ENCODE data around the gene FRAS1. TPM values are rescaled to one million over a fixed set of nuclear protein-coding genes. Genes with fewer than 3 reads are reported as not detected.
"Not testable (repeated sequence)": the region's sequence is repeated elsewhere in the genome, so short reads cannot be mapped to it uniquely, and the experiment has no call there.

Gene FRAS1
- total and polyA plus RNA-seq, 4 experiments from 2014 or later: not detected

DNA sequence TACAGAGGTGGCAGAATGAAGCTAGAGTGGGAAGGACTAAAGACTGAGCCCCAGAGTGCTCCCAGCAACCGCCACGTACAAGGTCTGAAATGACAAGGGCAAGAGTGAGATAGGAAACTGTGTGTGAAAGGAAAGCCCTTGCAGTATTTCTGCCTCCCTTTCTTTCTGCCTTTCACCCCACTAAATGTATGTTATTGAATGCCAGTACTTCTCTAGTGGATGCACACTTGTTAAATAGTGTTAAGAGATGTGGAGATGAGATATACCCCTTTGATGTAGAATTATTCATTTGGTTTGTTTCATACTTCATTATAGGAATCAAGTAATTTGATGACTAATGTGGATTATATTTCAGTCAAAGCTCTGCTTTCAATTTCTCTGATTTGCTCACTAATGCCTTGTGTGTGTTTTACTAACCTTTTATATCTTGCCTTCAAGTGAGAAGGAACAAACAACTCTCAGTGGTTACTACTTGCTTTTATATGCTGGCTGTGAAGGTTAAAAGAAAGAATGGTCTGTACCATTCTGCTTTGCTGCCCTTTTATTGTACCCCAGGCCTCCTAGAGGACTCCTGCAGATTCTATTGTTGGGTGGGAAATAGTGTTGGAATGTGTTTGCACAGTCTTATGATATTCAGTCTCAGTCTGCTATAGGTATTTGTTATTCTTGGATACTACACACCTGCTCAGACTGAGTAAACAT lies 486.5 kb downstream of the FRAS1 start:
- no peak overlapping the region for H3K4me3 Mint-ChIP-seq
- Histone ChIP-seq H3K9me3 (ENCODE audit: control insufficient read depth in 1 of 2, low read length in 2 of 2) (no peaks in the 10 kb centered on the region), H3K4me3 (ENCODE audit: low read length in 2 of 2) (no peak overlapping the region), H3K36me3 (ENCODE audit: insufficient read depth, low read length) (no peaks in the 10 kb centered on the region), H3K27me3 (ENCODE audit: insufficient read depth, low read length) (no peaks in the 10 kb centered on the region), H3K4me1 (ENCODE audit: insufficient read depth, low read length) (no peaks in the 10 kb centered on the region), H3K27ac (ENCODE audit: low read depth, low read length) (no peak overlapping the region)
- no peaks in the 10 kb centered on the region for H3K4me1 Mint-ChIP-seq
- peaks cover 0 to 2% (median 0%) of the 10 kb centered on the region in 8 donors for H3K9me3 Mint-ChIP-seq
- intact Hi-C loops (cut with micrococcal nuclease): no loop called here
- DNase-seq: no peak
- H3K36me3 Mint-ChIP-seq: no peaks in the 10 kb centered on the region
- POLR2A ChIA-PET (ENCODE audit: partially characterized antibody): no interaction called here
- CTCF ChIA-PET (ENCODE audit: partially characterized antibody): no interaction called here
- no peak overlapping the region for H3K27ac Mint-ChIP-seq
- H3K27me3 Mint-ChIP-seq: peaks cover 1 to 12% of the 10 kb centered on the region in 2 donors

DNA sequence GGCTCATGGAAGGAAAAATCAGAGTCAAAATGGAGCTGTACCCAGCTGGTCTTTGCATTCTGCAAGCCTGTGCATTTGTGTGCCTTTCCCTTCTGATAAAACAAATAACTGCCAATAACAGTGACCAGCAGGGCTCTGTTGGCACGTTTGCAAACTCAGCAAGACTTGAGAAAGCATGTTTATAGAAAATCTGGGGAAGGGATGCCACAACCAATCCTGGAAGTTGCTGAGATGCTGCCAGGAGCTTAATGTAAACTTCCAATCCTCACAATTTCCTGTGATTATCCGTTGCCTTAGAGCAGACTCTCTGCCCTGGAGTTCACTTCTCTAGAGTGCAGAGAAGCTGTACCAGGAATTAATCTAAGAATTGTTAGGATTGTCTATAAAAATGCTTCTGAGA lies 487.6 kb downstream of the FRAS1 start:
- peaks cover under 1% of the 10 kb centered on the region for H3K27me3 ChIP-seq (ENCODE audit: insufficient read depth, low read length)
- Mint-ChIP-seq H3K36me3 (no peaks in the 10 kb centered on the region), H3K27me3 (peaks cover 3 to 12% of the 10 kb centered on the region in 2 donors), H3K27ac (no peak overlapping the region), H3K4me1 (no peaks in the 10 kb centered on the region), H3K4me3 (no peak overlapping the region), H3K9me3 (peaks cover 0 to 2% (median 0%) of the 10 kb centered on the region in 8 donors)
- no peaks in the 10 kb centered on the region for H3K4me1 ChIP-seq (ENCODE audit: insufficient read depth, low read length)
- DNase-seq: no peak
- ChIA-PET CTCF (ENCODE audit: partially characterized antibody) (no interaction called here), POLR2A (ENCODE audit: partially characterized antibody) (no interaction called here)
- H3K27ac ChIP-seq (ENCODE audit: low read depth, low read length): no peak overlapping the region
- no peak overlapping the region for H3K4me3 ChIP-seq (ENCODE audit: low read length in 2 of 2)
- intact Hi-C loops (cut with micrococcal nuclease): no loop called here
- H3K9me3 ChIP-seq (ENCODE audit: control insufficient read depth in 1 of 2, low read length in 2 of 2): no peaks in the 10 kb centered on the region
- no peaks in the 10 kb centered on the region for H3K36me3 ChIP-seq (ENCODE audit: insufficient read depth, low read length)

DNA sequence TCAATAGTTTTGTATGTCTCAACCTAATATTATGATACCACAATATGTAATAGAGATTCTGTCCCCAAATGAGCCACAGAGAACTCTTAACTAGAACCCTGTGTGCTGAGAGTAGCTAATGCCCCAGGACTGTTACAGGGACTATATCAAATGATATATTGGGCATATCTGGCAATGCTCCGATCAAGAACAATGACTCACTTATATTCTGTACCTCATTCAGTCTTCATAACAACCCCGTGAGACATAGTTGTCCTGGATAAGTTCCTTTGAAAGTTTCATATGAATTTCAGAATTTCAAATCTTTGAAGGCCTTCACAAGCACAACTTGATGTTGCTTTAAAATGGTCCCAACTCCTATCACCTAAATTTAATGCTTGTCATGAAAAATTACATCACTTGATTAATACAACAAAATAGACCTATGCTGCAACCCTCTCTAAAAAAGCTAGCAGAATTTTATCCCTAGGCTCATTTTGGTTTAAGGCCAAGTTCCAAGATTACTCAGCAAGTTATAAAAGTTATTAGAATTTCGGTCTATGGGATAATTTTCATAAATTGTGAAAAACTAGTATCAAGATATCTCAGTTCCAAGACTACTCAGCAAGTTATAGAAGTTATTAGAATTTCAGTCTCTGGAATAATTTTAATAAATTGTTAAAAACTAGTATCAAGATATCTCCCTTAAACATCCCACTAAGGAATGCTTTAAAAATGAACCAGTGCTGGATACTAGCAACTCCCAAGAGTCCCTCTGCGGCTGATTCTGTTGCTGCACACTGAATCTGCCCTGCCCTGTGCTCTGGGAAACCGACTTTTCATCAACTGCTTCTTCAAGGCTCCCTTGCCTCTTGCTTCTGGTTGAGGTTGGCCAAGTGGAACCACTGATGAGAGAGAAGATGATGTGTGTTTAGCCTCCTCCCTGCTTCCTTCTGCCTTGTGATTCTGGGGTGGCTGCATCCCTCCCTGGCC lies 488.4 kb downstream of the FRAS1 start:
- H3K4me1 Mint-ChIP-seq: no peaks in the 10 kb centered on the region
- Histone ChIP-seq H3K4me3 (ENCODE audit: low read length in 2 of 2) (no peak overlapping the region), H3K36me3 (ENCODE audit: insufficient read depth, low read length) (no peaks in the 10 kb centered on the region), H3K27ac (ENCODE audit: low read depth, low read length) (no peak overlapping the region), H3K4me1 (ENCODE audit: insufficient read depth, low read length) (no peaks in the 10 kb centered on the region), H3K27me3 (ENCODE audit: insufficient read depth, low read length) (peaks cover 7% of the 10 kb centered on the region), H3K9me3 (ENCODE audit: control insufficient read depth in 1 of 2, low read length in 2 of 2) (no peaks in the 10 kb centered on the region)
- peaks cover 11 to 20% of the 10 kb centered on the region in 2 donors for H3K27me3 Mint-ChIP-seq
- H3K4me3 Mint-ChIP-seq: no peak overlapping the region
- ChIA-PET CTCF (ENCODE audit: partially characterized antibody) (no interaction called here), POLR2A (ENCODE audit: partially characterized antibody) (no interaction called here)
- H3K9me3 Mint-ChIP-seq: peaks cover 0 to 2% (median 0%) of the 10 kb centered on the region in 8 donors
- peak in 1 of 5 donors; percentile 29 for DNase-seq
- intact Hi-C loops (cut with micrococcal nuclease): no loop called here
- H3K27ac Mint-ChIP-seq: peak overlapping the region in 1 of 7 donors; percentile 0
- no peaks in the 10 kb centered on the region for H3K36me3 Mint-ChIP-seq

DNA sequence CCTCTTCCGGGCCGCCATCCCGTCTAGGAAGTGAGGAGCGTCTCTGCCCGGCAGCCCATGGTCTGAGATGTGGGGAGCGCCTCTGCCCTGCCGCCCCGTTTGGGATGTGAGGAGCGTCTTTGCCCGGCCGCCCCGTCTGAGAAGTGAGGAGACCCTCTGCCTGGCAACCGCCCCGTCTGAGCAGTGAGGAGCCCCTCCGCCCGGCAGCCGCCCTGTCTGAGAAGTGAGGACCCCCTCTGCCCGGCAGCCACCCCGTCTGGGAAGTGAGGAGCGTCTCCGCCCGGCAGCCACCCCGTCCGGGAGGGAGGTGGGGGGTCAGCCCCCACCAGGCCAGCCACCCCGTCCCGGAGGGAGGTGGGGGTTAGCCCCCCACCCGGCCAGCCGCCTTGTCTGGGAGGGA lies 490.8 kb downstream of the FRAS1 start:
- H3K4me1 Mint-ChIP-seq; H3K27ac ChIP-seq (ENCODE audit: low read depth, low read length); H3K4me1 ChIP-seq (ENCODE audit: insufficient read depth, low read length); H3K36me3 Mint-ChIP-seq; intact Hi-C loops (cut with micrococcal nuclease); DNase-seq; H3K27ac Mint-ChIP-seq; H3K9me3 Mint-ChIP-seq; POLR2A ChIA-PET (ENCODE audit: partially characterized antibody); H3K9me3 ChIP-seq (ENCODE audit: control insufficient read depth in 1 of 2, low read length in 2 of 2); H3K4me3 Mint-ChIP-seq; H3K36me3 ChIP-seq (ENCODE audit: insufficient read depth, low read length); CTCF ChIA-PET (ENCODE audit: partially characterized antibody); H3K4me3 ChIP-seq (ENCODE audit: low read length in 2 of 2): not testable (repeated sequence)
- H3K27me3 ChIP-seq (ENCODE audit: insufficient read depth, low read length): peaks cover 14% of the 10 kb centered on the region
- H3K27me3 Mint-ChIP-seq: peaks cover 24 to 32% of the 10 kb centered on the region in 2 donors

DNA sequence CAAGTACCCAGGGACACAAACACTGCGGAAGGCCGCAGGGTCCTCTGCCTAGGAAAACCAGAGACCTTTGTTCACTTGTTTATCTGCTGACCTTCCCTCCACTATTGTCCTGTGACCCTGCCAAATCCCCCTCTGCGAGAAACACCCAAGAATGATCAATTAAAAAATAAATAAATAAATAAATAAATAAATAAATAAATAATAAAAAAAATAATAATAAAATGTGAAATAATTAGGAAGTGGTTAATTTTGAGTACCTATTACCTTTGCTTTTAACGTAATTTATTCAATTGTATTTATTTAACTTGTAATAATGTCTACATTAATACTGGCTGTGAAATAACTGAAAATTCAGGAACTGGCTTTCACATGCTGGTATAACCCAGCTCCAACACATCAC lies 491.8 kb downstream of the FRAS1 start:
- DNase-seq; intact Hi-C loops (cut with micrococcal nuclease); H3K9me3 ChIP-seq (ENCODE audit: control insufficient read depth in 1 of 2, low read length in 2 of 2); H3K36me3 Mint-ChIP-seq; POLR2A ChIA-PET (ENCODE audit: partially characterized antibody); H3K9me3 Mint-ChIP-seq; H3K4me1 Mint-ChIP-seq; H3K4me3 ChIP-seq (ENCODE audit: low read length in 2 of 2); H3K27ac Mint-ChIP-seq; H3K27ac ChIP-seq (ENCODE audit: low read depth, low read length); CTCF ChIA-PET (ENCODE audit: partially characterized antibody); H3K4me3 Mint-ChIP-seq; H3K4me1 ChIP-seq (ENCODE audit: insufficient read depth, low read length); H3K36me3 ChIP-seq (ENCODE audit: insufficient read depth, low read length): not testable (repeated sequence)
- H3K27me3 Mint-ChIP-seq: peaks cover 28 to 34% of the 10 kb centered on the region in 2 donors
- H3K27me3 ChIP-seq (ENCODE audit: insufficient read depth, low read length): peaks cover 14% of the 10 kb centered on the region

DNA sequence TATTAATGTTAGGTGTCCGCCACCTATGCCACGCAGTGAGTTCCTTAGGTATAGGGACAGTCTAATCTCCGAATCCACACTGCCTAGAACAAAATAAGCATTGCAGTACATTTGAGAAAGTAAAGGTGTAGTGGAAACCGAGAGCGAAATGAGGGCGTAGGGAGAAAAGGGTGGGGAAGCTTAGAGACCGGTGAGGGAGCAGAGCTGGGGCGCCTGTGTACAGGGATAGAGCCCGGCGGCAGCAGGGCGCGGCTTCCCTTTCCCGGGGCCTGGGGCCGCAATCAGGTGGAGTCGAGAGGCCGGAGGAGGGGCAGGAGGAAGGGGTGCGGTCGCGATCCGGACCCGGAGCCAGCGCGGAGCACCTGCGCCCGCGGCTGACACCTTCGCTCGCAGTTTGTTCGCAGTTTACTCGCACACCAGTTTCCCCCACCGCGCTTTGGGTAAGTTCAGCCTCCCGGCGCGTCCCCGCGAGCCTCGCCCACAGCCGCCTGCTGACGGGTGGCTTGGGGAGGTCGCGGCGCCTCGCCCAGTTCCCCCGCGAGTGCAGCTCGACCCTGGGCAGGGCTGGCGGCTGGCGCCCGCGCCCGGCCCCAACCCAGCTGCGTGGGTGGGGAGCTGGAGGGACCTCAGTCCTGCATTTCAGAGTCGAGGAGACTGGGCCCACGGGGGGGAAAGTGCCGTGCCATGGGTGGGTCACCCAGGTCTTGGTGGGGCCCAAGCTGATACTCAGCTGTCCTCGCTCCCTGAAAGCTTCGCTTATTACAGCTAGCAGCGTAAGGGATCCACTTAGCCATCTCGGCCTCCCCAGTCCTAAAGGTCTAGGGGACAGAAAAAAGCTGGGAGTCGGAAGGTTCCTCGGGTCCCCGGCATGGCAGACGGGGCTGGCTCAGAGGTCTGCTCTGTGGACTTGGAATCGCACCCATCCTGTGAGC lies 494.6 kb downstream of the FRAS1 start, which contains the start of gene ANXA3:
Gene ANXA3 (plus strand): TSS at position 351 of the 932 bp plus-strand sequence. CDS start 2,704 bp downstream, outside the sequence.
- no peak within 1 kb of the TSS for H3K4me3 ChIP-seq (ENCODE audit: low read length in 2 of 2)
- CTCF ChIA-PET (ENCODE audit: partially characterized antibody): no interaction called here
- H3K9me3 Mint-ChIP-seq: peaks cover 0 to 2% (median 0%) of the 10 kb centered on the region in 8 donors
- H3K27me3 Mint-ChIP-seq: peaks cover 32 to 35% of the 10 kb centered on the region in 2 donors
- no peaks in the 10 kb centered on the region for H3K9me3 ChIP-seq (ENCODE audit: control insufficient read depth in 1 of 2, low read length in 2 of 2)
- POLR2A ChIA-PET (ENCODE audit: partially characterized antibody): no interaction called here
- no peaks in the 10 kb centered on the region for H3K36me3 Mint-ChIP-seq
- H3K4me1 Mint-ChIP-seq: peaks cover 2 to 6% (median 4%) of the 10 kb centered on the region in 4 donors
- H3K4me3 Mint-ChIP-seq: peak within 1 kb of the TSS in 7 of 8 donors; percentile 47 to 86 (median 72)
- H3K27me3 ChIP-seq (ENCODE audit: insufficient read depth, low read length): peaks cover 14% of the 10 kb centered on the region
- no peaks in the 10 kb centered on the region for H3K4me1 ChIP-seq (ENCODE audit: insufficient read depth, low read length)
- no peak within 1 kb of the TSS for H3K27ac ChIP-seq (ENCODE audit: low read depth, low read length)
- no peaks in the 10 kb centered on the region for H3K36me3 ChIP-seq (ENCODE audit: insufficient read depth, low read length)
- intact Hi-C loops (cut with micrococcal nuclease): no loop called here
- H3K27ac Mint-ChIP-seq: peak within 1 kb of the TSS in 1 of 7 donors; percentile 27
- DNase-seq: no peak

Measured in CD4-positive, alpha-beta memory T cell (primary cell).